Measurements from ENCODE around the gene WASHC3.
"Not testable (repeated sequence)": the region's sequence is repeated elsewhere in the genome, so short reads cannot be mapped to it uniquely, and the experiment has no call there.

WASHC3 gene

DNA sequence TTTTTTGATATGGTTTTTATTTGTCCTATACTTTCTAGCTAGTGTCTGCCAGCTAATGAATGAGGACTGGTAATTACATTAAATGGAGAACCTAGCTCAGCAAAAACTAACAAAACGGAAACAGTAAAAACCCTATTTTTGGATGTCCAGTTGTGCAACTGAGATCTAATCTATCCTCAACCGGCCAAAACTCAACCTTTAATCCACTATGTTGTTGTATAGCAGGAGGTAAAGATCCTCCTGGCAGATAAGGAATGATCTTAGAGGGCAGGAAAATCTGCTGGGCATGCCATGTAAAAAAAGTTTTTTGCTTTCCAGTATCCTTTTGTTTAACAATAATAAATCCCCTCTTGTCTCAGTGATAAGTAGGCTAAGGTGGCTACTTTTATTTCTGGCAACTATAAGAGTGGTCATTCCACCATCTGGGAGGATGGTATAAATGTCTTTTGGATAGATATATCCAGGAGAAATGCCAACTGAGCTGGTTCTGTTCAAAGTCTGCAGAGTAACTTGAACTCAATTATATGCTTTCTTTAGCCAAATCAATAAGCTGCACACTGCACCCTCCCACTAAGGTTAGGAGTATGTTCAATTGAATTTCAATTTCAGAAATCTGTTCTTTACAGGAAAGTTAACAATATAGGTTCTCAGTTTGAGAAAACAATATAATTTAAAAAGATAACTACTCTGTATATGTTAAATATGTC, 40.1 kb downstream of the WASHC3 start:
- Histone ChIP-seq H3K27ac (ENCODE audit: low read length) (no peak overlapping the region), H3K4me1 (ENCODE audit: control insufficient read depth, insufficient read depth, low read length) (peaks cover 2% of the 10 kb centered on the region), H3K36me3 (ENCODE audit: control insufficient read depth in 2 of 2, insufficient read depth in 2 of 2, low read length in 2 of 2) (peaks cover 0 to 14% of the 10 kb centered on the region in 2 donors), H3K4me3 (ENCODE audit: low read length in 2 of 2) (no peak overlapping the region), H3K27me3 (ENCODE audit: control insufficient read depth in 1 of 2, insufficient read depth in 2 of 2, low read length in 2 of 2) (no peaks in the 10 kb centered on the region), H3K9me3 (ENCODE audit: control insufficient read depth in 2 of 2, low read length in 2 of 2) (no peaks in the 10 kb centered on the region), H3K9ac (ENCODE audit: low read length in 2 of 2) (no peak overlapping the region)

GRCh38 chr12:102018607-102019006, 43.2 kb downstream of the WASHC3 start:
- not testable (repeated sequence) for H3K4me3 ChIP-seq (ENCODE audit: low read length in 2 of 2); H3K9me3 ChIP-seq (ENCODE audit: control insufficient read depth in 2 of 2, low read length in 2 of 2); H3K36me3 ChIP-seq (ENCODE audit: control insufficient read depth in 2 of 2, insufficient read depth in 2 of 2, low read length in 2 of 2); H3K27ac ChIP-seq (ENCODE audit: low read length); H3K4me1 ChIP-seq (ENCODE audit: control insufficient read depth, insufficient read depth, low read length); H3K9ac ChIP-seq (ENCODE audit: low read length in 2 of 2); H3K27me3 ChIP-seq (ENCODE audit: control insufficient read depth in 1 of 2, insufficient read depth in 2 of 2, low read length in 2 of 2)

- H3K4me1 ChIP-seq (ENCODE audit: control insufficient read depth, insufficient read depth, low read length) = no peaks in the 10 kb centered on the region
- H3K27me3 ChIP-seq (ENCODE audit: control insufficient read depth in 1 of 2, insufficient read depth in 2 of 2, low read length in 2 of 2) = no peaks in the 10 kb centered on the region
- H3K27ac ChIP-seq (ENCODE audit: low read length) = no peak overlapping the region
- H3K9ac ChIP-seq (ENCODE audit: low read length in 2 of 2) = no peak overlapping the region
- H3K4me3 ChIP-seq (ENCODE audit: low read length in 2 of 2) = no peak overlapping the region
- peaks cover 0 to 12% of the 10 kb centered on the region in 2 donors for H3K36me3 ChIP-seq (ENCODE audit: control insufficient read depth in 2 of 2, insufficient read depth in 2 of 2, low read length in 2 of 2)
- H3K9me3 ChIP-seq (ENCODE audit: control insufficient read depth in 2 of 2, low read length in 2 of 2) = no peaks in the 10 kb centered on the region
These were observed 45.3 kb downstream of the WASHC3 start for GRCh38 chr12:102016472-102016871.

DNA sequence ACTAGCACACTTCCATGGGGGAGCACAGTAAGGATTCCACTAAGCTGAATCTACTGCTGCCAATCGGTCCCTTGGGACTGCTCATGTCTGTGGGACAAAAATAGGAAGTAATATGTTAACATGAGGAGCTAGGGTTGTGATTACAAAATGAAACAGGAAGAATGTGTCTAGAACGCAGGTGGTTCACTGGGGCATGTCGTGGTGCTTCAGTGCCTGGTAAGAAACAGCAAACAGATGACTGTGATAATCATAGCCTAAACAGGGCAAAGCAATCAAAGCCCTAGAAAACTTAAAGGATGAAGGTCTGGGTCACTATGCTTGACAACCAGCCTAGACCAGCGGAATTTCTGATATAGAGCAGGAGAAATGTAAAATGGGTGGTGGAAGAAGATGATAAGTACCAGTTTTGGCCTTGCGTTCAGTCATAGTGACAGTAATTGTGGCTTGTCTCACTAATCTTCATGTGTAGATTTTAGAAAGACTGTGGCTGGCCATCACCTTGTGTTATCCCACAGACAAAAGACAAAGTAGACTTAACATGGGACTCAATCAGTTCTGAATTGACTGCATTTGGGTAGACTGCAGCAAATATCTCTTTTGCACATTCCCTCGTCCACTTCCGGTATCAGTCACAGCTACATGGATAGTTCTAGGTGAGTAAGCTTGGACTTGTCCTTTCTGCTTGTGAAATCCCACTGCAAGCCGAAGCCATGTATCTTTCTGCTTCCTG, 51.4 kb downstream of the WASHC3 start:
- Histone ChIP-seq H3K36me3 (ENCODE audit: control insufficient read depth in 2 of 2, insufficient read depth in 2 of 2, low read length in 2 of 2) (peaks cover 4 to 12% of the 10 kb centered on the region in 2 donors), H3K4me3 (ENCODE audit: low read length in 2 of 2) (no peak overlapping the region), H3K9ac (ENCODE audit: low read length in 2 of 2) (no peak overlapping the region), H3K27ac (ENCODE audit: low read length) (no peak overlapping the region), H3K27me3 (ENCODE audit: control insufficient read depth in 1 of 2, insufficient read depth in 2 of 2, low read length in 2 of 2) (no peaks in the 10 kb centered on the region), H3K9me3 (ENCODE audit: control insufficient read depth in 2 of 2, low read length in 2 of 2) (no peaks in the 10 kb centered on the region), H3K4me1 (ENCODE audit: control insufficient read depth, insufficient read depth, low read length) (no peaks in the 10 kb centered on the region)

DNA sequence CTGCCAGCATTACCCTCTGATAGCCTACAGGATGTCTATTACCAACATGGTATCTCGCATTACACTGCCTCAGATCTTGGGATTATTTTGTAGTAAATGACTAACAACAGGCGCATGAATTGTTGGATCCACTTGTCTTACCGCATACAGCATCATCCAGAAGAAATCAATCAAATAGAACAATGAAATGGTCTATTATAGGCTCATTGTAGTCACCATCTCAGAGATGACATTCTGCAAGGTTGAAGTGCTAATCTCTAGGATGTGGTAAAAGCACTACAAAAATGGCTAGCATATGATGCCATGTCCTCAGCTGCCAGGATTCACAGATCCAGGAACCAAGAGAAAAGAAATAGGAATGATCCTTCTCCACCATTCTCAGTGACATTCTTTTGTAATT, 52.0 kb downstream of the WASHC3 start:
- no peaks in the 10 kb centered on the region for H3K9me3 ChIP-seq (ENCODE audit: control insufficient read depth in 2 of 2, low read length in 2 of 2)
- H3K27me3 ChIP-seq (ENCODE audit: control insufficient read depth in 1 of 2, insufficient read depth in 2 of 2, low read length in 2 of 2) = no peaks in the 10 kb centered on the region
- peaks cover 4 to 12% of the 10 kb centered on the region in 2 donors for H3K36me3 ChIP-seq (ENCODE audit: control insufficient read depth in 2 of 2, insufficient read depth in 2 of 2, low read length in 2 of 2)
- no peak overlapping the region for H3K9ac ChIP-seq (ENCODE audit: low read length in 2 of 2)
- no peaks in the 10 kb centered on the region for H3K4me1 ChIP-seq (ENCODE audit: control insufficient read depth, insufficient read depth, low read length)
- H3K27ac ChIP-seq (ENCODE audit: low read length) = no peak overlapping the region
- no peak overlapping the region for H3K4me3 ChIP-seq (ENCODE audit: low read length in 2 of 2)

DNA sequence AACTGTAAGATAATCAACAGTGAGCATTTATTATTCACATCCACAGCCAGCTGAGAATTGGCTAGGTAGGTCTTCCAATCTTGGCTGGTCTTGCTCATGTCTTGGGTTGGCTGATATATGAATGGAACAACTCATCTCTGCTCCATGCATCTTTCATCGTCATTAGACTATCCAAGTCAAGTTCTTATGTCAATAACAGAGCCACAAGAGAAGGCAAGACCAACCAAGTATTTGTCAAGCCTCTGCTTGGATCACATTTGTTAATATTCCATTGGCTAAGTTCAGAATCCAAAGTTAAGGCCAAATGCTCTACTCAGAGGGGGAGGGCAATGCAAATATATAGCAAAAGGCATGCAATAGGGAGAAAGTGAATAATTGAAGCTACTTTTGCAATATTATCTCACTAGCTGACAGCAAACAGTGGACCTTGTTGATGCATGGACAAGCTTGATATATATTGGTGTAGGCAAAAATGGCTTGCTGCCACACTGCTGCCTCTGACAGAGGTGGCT, 53.1 kb downstream of the WASHC3 start:
- H3K4me3 ChIP-seq (ENCODE audit: low read length in 2 of 2) = no peak overlapping the region
- H3K27ac ChIP-seq (ENCODE audit: low read length) = no peak overlapping the region
- no peak overlapping the region for H3K9ac ChIP-seq (ENCODE audit: low read length in 2 of 2)
- peaks cover 4 to 12% of the 10 kb centered on the region in 2 donors for H3K36me3 ChIP-seq (ENCODE audit: control insufficient read depth in 2 of 2, insufficient read depth in 2 of 2, low read length in 2 of 2)
- H3K9me3 ChIP-seq (ENCODE audit: control insufficient read depth in 2 of 2, low read length in 2 of 2) = no peaks in the 10 kb centered on the region
- H3K27me3 ChIP-seq (ENCODE audit: control insufficient read depth in 1 of 2, insufficient read depth in 2 of 2, low read length in 2 of 2) = no peaks in the 10 kb centered on the region
- no peaks in the 10 kb centered on the region for H3K4me1 ChIP-seq (ENCODE audit: control insufficient read depth, insufficient read depth, low read length)

DNA sequence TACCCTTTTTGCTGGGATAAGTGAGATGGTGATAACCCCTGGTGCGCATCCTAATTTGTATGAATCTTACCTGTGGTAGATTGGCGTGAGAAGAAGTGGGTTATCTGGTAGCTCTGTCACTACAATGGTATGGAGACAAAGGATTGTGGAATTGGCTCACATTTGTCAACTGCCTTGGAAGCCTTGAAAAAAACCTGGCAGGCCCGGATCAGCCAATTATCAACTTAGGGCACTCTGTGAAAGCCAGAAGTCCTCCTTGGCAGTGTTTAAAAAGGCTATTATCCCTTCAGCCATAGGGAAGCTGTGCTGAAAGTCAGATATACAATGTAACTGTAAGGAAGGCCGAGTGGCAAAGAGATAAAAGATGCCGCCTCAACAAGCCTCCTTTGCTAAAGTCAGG, 56.5 kb downstream of the WASHC3 start:
- H3K4me3 ChIP-seq (ENCODE audit: low read length in 2 of 2) = no peak overlapping the region
- H3K27ac ChIP-seq (ENCODE audit: low read length) = no peak overlapping the region
- H3K36me3 ChIP-seq (ENCODE audit: control insufficient read depth in 2 of 2, insufficient read depth in 2 of 2, low read length in 2 of 2) = peaks cover 0 to under 1% of the 10 kb centered on the region in 2 donors
- no peaks in the 10 kb centered on the region for H3K9me3 ChIP-seq (ENCODE audit: control insufficient read depth in 2 of 2, low read length in 2 of 2)
- no peaks in the 10 kb centered on the region for H3K4me1 ChIP-seq (ENCODE audit: control insufficient read depth, insufficient read depth, low read length)
- H3K27me3 ChIP-seq (ENCODE audit: control insufficient read depth in 1 of 2, insufficient read depth in 2 of 2, low read length in 2 of 2) = no peaks in the 10 kb centered on the region
- H3K9ac ChIP-seq (ENCODE audit: low read length in 2 of 2) = no peak overlapping the region

- H3K9me3 ChIP-seq (ENCODE audit: control insufficient read depth in 2 of 2, low read length in 2 of 2) = no peaks in the 10 kb centered on the region
- no peak overlapping the region for H3K27ac ChIP-seq (ENCODE audit: low read length)
These were observed 64.7 kb downstream of the WASHC3 start for GRCh38 chr12:101997102-101997501.

GRCh38 chr12:101995684-101996083, 66.1 kb downstream of the WASHC3 start:
- H3K4me3 ChIP-seq (ENCODE audit: low read length in 2 of 2) = no peak overlapping the region
- H3K36me3 ChIP-seq (ENCODE audit: control insufficient read depth in 2 of 2, insufficient read depth in 2 of 2, low read length in 2 of 2) = no peaks in the 10 kb centered on the region
- H3K27me3 ChIP-seq (ENCODE audit: control insufficient read depth in 1 of 2, insufficient read depth in 2 of 2, low read length in 2 of 2) = no peaks in the 10 kb centered on the region
- H3K9me3 ChIP-seq (ENCODE audit: control insufficient read depth in 2 of 2, low read length in 2 of 2) = no peaks in the 10 kb centered on the region
- H3K9ac ChIP-seq (ENCODE audit: low read length in 2 of 2) = no peak overlapping the region
- no peak overlapping the region for H3K27ac ChIP-seq (ENCODE audit: low read length)
- H3K4me1 ChIP-seq (ENCODE audit: control insufficient read depth, insufficient read depth, low read length) = no peaks in the 10 kb centered on the region

More at GRCh38 chr12:101997102-101997501, 64.7 kb downstream of the WASHC3 start:
- Histone ChIP-seq H3K27me3 (ENCODE audit: control insufficient read depth in 1 of 2, insufficient read depth in 2 of 2, low read length in 2 of 2) (no peaks in the 10 kb centered on the region), H3K9ac (ENCODE audit: low read length in 2 of 2) (no peak overlapping the region), H3K4me3 (ENCODE audit: low read length in 2 of 2) (no peak overlapping the region), H3K4me1 (ENCODE audit: control insufficient read depth, insufficient read depth, low read length) (no peaks in the 10 kb centered on the region), H3K36me3 (ENCODE audit: control insufficient read depth in 2 of 2, insufficient read depth in 2 of 2, low read length in 2 of 2) (no peaks in the 10 kb centered on the region)

- Histone ChIP-seq H3K27me3 (ENCODE audit: control insufficient read depth in 1 of 2, insufficient read depth in 2 of 2, low read length in 2 of 2) (no peaks in the 10 kb centered on the region), H3K9me3 (ENCODE audit: control insufficient read depth in 2 of 2, low read length in 2 of 2) (no peaks in the 10 kb centered on the region), H3K27ac (ENCODE audit: low read length) (no peak overlapping the region), H3K4me3 (ENCODE audit: low read length in 2 of 2) (no peak overlapping the region), H3K4me1 (ENCODE audit: control insufficient read depth, insufficient read depth, low read length) (no peaks in the 10 kb centered on the region), H3K9ac (ENCODE audit: low read length in 2 of 2) (no peak overlapping the region), H3K36me3 (ENCODE audit: control insufficient read depth in 2 of 2, insufficient read depth in 2 of 2, low read length in 2 of 2) (no peaks in the 10 kb centered on the region)
These were observed 69.7 kb downstream of the WASHC3 start for GRCh38 chr12:101992091-101992490.

DNA sequence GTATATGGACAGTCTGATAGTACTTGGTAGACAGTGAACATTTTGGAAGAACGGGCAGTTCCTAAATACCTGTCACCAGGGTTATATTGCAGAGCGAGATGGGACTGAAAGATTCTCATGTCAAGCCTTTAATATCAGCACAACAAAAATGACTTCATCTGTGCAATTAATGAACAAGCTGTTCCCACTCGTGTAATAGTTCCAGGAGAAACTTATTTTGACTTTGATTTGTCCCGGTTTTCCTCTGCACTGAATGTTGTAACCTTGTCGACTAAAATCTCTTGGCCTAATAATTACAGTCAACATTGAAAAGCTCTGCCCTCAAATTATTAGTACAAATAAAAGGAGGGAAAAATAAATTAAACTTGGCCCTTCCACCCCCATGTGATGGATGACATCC, 79.5 kb downstream of the WASHC3 start:
- H3K4me1 ChIP-seq (ENCODE audit: control insufficient read depth, insufficient read depth, low read length) = no peaks in the 10 kb centered on the region
- no peaks in the 10 kb centered on the region for H3K27me3 ChIP-seq (ENCODE audit: control insufficient read depth in 1 of 2, insufficient read depth in 2 of 2, low read length in 2 of 2)
- no peak overlapping the region for H3K9ac ChIP-seq (ENCODE audit: low read length in 2 of 2)
- no peaks in the 10 kb centered on the region for H3K36me3 ChIP-seq (ENCODE audit: control insufficient read depth in 2 of 2, insufficient read depth in 2 of 2, low read length in 2 of 2)
- no peaks in the 10 kb centered on the region for H3K9me3 ChIP-seq (ENCODE audit: control insufficient read depth in 2 of 2, low read length in 2 of 2)
- no peak overlapping the region for H3K27ac ChIP-seq (ENCODE audit: low read length)
- H3K4me3 ChIP-seq (ENCODE audit: low read length in 2 of 2) = no peak overlapping the region
